ENCODE results near the gene SHC3. TPM values are rescaled to one million over a fixed set of nuclear protein-coding genes. Genes with fewer than 3 reads are reported as not detected.

Gene SHC3
- total RNA-seq, 1 donor = 26.5 TPM

- peak; percentile 51 for DNase-seq (ENCODE audit: low read depth)
- no peak overlapping the region for H3K4me3 ChIP-seq (ENCODE audit: low read depth, low read length)
- TF ChIP-seq, protein P1, sequence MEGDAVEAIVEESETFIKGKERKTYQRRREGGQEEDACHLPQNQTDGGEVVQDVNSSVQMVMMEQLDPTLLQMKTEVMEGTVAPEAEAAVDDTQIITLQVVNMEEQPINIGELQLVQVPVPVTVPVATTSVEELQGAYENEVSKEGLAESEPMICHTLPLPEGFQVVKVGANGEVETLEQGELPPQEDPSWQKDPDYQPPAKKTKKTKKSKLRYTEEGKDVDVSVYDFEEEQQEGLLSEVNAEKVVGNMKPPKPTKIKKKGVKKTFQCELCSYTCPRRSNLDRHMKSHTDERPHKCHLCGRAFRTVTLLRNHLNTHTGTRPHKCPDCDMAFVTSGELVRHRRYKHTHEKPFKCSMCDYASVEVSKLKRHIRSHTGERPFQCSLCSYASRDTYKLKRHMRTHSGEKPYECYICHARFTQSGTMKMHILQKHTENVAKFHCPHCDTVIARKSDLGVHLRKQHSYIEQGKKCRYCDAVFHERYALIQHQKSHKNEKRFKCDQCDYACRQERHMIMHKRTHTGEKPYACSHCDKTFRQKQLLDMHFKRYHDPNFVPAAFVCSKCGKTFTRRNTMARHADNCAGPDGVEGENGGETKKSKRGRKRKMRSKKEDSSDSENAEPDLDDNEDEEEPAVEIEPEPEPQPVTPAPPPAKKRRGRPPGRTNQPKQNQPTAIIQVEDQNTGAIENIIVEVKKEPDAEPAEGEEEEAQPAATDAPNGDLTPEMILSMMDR (IDR thresholded peaks at IDR 0.05; ENCODE audit: insufficient read depth, low read length) = no peak
Observed at GRCh38 chr9:89165341-89165740, 13.3 kb downstream of the SHC3 start.

DNA sequence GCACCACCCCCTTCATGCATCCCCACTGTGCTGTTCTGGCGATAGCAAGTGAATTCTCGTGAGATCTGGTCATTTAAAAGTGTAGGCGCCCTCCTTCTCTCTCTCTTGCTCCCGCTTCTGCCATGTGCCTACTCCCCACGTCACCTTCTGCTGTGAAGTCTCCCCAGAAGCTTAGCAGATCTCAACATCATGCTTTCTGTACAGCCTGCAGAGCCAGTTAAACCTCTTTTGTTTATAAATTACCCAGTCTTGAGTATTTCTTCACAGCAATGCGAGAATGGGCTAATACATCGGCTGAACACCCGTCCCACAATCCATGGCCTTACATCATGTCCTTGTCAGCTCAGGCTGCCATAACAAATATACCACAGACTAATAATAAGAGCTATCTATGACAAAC, 17.4 kb downstream of the SHC3 start:
- TF ChIP-seq, protein P1 (IDR thresholded peaks at IDR 0.05; ENCODE audit: insufficient read depth, low read length) = no peak
- H3K4me3 ChIP-seq (ENCODE audit: low read depth, low read length) = no peak overlapping the region
- DNase-seq (ENCODE audit: low read depth) = no peak

GRCh38 chr9:89160806-89161205, 17.8 kb downstream of the SHC3 start:
- no peak overlapping the region for H3K4me3 ChIP-seq (ENCODE audit: low read depth, low read length)
- TF ChIP-seq, protein P1 (IDR thresholded peaks at IDR 0.05; ENCODE audit: insufficient read depth, low read length) = no peak
- no peak for DNase-seq (ENCODE audit: low read depth)

DNA sequence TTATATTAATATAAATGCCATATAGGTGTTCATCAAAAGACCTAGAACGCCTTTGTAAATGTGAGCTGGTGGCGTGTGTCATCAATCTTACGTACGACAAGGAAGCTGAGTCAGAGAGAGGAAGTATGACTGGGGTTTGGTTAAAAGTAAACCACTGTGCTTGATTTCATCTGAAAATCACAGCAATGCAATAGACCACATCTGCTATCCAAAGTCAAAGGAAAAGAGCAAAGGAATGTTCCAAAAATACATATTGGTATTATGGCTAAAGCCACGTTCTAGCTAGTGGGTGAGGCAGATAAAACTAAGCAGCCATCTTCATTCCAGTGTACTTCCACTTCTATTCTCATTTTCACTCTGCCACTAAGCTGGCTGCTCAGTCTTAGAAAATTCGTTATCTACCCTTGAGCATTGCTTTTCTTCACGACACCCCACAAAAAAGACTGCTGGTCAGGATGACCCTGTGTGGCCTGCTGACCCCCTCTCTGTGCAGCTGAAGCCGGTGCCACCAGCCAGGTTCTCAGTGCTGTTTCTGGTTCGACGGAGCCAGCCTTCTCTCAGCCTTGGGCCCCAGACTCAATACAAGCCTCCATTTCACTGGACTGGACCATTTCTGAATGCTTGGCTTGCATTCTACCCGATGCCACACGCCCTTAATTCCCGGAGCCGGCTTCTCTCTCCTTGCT, 23.8 kb downstream of the SHC3 start:
- TF ChIP-seq, protein P1 (IDR thresholded peaks at IDR 0.05; ENCODE audit: insufficient read depth, low read length) = no peak
- peak overlapping the region; percentile 7 for H3K4me3 ChIP-seq (ENCODE audit: low read depth, low read length)
- DNase-seq (ENCODE audit: low read depth) = peak; percentile 95

DNA sequence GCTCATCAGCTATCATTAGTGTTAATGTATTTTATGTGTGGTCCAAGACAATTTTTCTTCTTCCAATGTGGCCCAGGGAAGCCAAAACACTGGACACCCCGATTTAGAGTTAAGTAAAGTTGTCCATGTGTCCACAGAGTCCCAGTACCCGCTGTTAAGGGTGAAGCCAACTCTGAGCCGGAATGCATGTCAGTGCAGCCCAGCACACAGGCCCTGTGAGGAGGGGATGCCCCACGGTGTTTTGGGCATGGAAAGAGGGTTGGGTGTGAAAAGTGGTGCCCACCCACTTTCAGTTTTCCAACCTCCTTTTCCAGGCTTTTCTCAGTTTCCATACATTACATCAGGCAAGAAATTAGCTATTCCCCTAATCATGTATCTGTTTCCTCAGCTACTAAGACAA, 24.4 kb downstream of the SHC3 start:
- no peak for DNase-seq (ENCODE audit: low read depth)
- TF ChIP-seq, protein P1 (IDR thresholded peaks at IDR 0.05; ENCODE audit: insufficient read depth, low read length) = no peak

GRCh38 chr9:89153232-89154017, 25.2 kb downstream of the SHC3 start:
- DNase-seq (ENCODE audit: low read depth) = peak; percentile 87
- TF ChIP-seq, protein P1 (IDR thresholded peaks at IDR 0.05; ENCODE audit: insufficient read depth, low read length) = no peak
- no peak overlapping the region for H3K4me3 ChIP-seq (ENCODE audit: low read depth, low read length)

More for the DNA sequence above, 24.4 kb downstream of the SHC3 start:
- H3K4me3 ChIP-seq (ENCODE audit: low read depth, low read length) = peak overlapping the region; percentile 2

Data from fibroblast of the aortic adventitia (primary cell).